ENCODE data around the gene HPX.

Gene HPX

GRCh38 chr11:6415797-6416196 lies 25.0 kb downstream of the HPX start:
- Histone ChIP-seq H3K4me1 (no peaks in the 10 kb centered on the region), H3K9me3 (no peaks in the 10 kb centered on the region), H3K4me3 (ENCODE audit: low read depth, low read length) (no peak overlapping the region), H3K27me3 (no peaks in the 10 kb centered on the region), H3K36me3 (no peaks in the 10 kb centered on the region)
- no peak for DNase-seq
- no peak for TF ChIP-seq CTCF (IDR thresholded peaks at IDR 0.05; ENCODE audit: low read depth, low read length)

GRCh38 chr11:6414874-6415328 lies 25.9 kb downstream of the HPX start:
- TF ChIP-seq CTCF (IDR thresholded peaks at IDR 0.05; ENCODE audit: low read depth, low read length) = no peak
- no peaks in the 10 kb centered on the region for H3K9me3 ChIP-seq
- H3K4me1 ChIP-seq = no peaks in the 10 kb centered on the region
- DNase-seq = no peak
- H3K27me3 ChIP-seq = no peaks in the 10 kb centered on the region
- no peak overlapping the region for H3K4me3 ChIP-seq (ENCODE audit: low read depth, low read length)
- H3K36me3 ChIP-seq = no peaks in the 10 kb centered on the region; the same call in 1 of the 2 replicates

- no peak for TF ChIP-seq CTCF (IDR thresholded peaks at IDR 0.05; ENCODE audit: low read depth, low read length)
- Histone ChIP-seq H3K36me3 (no peaks in the 10 kb centered on the region; the same call in 1 of the 2 replicates), H3K9me3 (no peaks in the 10 kb centered on the region), H3K27me3 (no peaks in the 10 kb centered on the region), H3K4me3 (ENCODE audit: low read depth, low read length) (no peak overlapping the region), H3K4me1 (no peaks in the 10 kb centered on the region)
- no peak for DNase-seq
Observed at GRCh38 chr11:6413791-6414201, 27.0 kb downstream of the HPX start.

- Histone ChIP-seq H3K9me3 (no peaks in the 10 kb centered on the region), H3K36me3 (no peaks in the 10 kb centered on the region; the same call in 1 of the 2 replicates), H3K4me1 (no peaks in the 10 kb centered on the region), H3K4me3 (ENCODE audit: low read depth, low read length) (no peak overlapping the region), H3K27me3 (no peaks in the 10 kb centered on the region)
- TF ChIP-seq CTCF (IDR thresholded peaks at IDR 0.05; ENCODE audit: low read depth, low read length) = no peak
- no peak for DNase-seq
Observed at GRCh38 chr11:6411594-6412031, 29.2 kb downstream of the HPX start.

- no peak for TF ChIP-seq CTCF (IDR thresholded peaks at IDR 0.05; ENCODE audit: low read depth, low read length)
- Histone ChIP-seq H3K9me3 (no peaks in the 10 kb centered on the region), H3K4me3 (ENCODE audit: low read depth, low read length) (no peak overlapping the region), H3K27me3 (no peaks in the 10 kb centered on the region), H3K36me3 (no peaks in the 10 kb centered on the region; the same call in 1 of the 2 replicates), H3K4me1 (no peaks in the 10 kb centered on the region)
- no peak for DNase-seq
Observed at GRCh38 chr11:6410695-6411430, 29.9 kb downstream of the HPX start.

- Histone ChIP-seq H3K4me3 (ENCODE audit: low read depth, low read length) (no peak overlapping the region), H3K36me3 (no peaks in the 10 kb centered on the region; the same call in 1 of the 2 replicates), H3K27me3 (no peaks in the 10 kb centered on the region), H3K4me1 (no peaks in the 10 kb centered on the region), H3K9me3 (no peaks in the 10 kb centered on the region)
- DNase-seq = no peak
- no peak for TF ChIP-seq CTCF (IDR thresholded peaks at IDR 0.05; ENCODE audit: low read depth, low read length)
Observed at GRCh38 chr11:6406370-6406769, 34.4 kb downstream of the HPX start.

Measured in BE2C (cell line).